ENCODE data around the gene USP25.

DNA sequence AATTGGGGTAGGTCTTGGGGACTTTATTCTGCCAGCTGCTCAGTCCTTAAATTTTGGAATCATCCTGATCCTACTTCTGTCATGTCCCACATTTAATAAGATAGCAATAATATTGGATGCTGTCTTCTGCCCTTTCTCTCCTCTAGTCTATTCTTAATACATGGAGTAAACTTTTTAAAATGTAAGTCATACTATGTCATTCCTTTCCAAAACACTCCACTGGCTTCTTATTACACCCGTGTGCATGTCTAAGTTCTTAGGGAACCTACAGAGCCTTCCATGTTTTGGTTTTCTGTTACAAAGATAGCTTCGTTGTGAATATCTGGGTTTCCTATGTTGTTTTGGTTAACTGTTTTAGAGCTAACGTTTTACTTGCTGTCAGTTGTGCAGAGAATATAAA, 35.1 kb downstream of the USP25 start:
- TF ChIP-seq, protein P1, sequence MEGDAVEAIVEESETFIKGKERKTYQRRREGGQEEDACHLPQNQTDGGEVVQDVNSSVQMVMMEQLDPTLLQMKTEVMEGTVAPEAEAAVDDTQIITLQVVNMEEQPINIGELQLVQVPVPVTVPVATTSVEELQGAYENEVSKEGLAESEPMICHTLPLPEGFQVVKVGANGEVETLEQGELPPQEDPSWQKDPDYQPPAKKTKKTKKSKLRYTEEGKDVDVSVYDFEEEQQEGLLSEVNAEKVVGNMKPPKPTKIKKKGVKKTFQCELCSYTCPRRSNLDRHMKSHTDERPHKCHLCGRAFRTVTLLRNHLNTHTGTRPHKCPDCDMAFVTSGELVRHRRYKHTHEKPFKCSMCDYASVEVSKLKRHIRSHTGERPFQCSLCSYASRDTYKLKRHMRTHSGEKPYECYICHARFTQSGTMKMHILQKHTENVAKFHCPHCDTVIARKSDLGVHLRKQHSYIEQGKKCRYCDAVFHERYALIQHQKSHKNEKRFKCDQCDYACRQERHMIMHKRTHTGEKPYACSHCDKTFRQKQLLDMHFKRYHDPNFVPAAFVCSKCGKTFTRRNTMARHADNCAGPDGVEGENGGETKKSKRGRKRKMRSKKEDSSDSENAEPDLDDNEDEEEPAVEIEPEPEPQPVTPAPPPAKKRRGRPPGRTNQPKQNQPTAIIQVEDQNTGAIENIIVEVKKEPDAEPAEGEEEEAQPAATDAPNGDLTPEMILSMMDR (optimal IDR thresholded peaks at IDR 0.05 in 1 of 3, IDR thresholded peaks at IDR 0.05 in 1 of 3, conservative IDR thresholded peaks at IDR 0.05 in 1 of 3; ENCODE audit: extremely low read depth in 1 of 3, insufficient read depth in 2 of 3, low read length in 3 of 3) = no peak
- no peak for TF ChIP-seq EZH2 (IDR thresholded peaks at IDR 0.05; ENCODE audit: low read length)
